DOHH2 (cell line): ENCODE data around the gene ETS1.

Experiments used
- CTCF ChIP-seq: fragments of 200-600 bp; sonication (generic); IDR thresholded peaks from one replicate; pipeline ENCODE4 v1.5.1; 2014; ENCODE audit warnings: antibody characterized with exemption, mild to moderate bottlenecking, low read depth, low read length; ENCODE audit not compliant: poor library complexity, severe bottlenecking
- EZH2phosphoT487 ChIP-seq: fragments of 200-600 bp; sonication (generic); IDR thresholded peaks from 2 replicates; pipeline ENCODE4 v1.6.1; 2017; ENCODE audit warnings: borderline replicate concordance, mild to moderate bottlenecking, antibody characterized with exemption, low read length, moderate library complexity, mixed read lengths

- TF ChIP-seq CTCF (no peak), EZH2phosphoT487 (no peak)
Measured at GRCh38 chr11:128624269-128625175, 37.2 kb upstream of the ETS1 start.
